Measurements from ENCODE around the gene IBTK. TPM values are rescaled to one million over a fixed set of nuclear protein-coding genes. Genes with fewer than 3 reads are reported as not detected.

IBTK gene
- total RNA-seq, 1 experiment from 2014 or later = 24.1 TPM

- no peak for TF ChIP-seq NFE2L1 (CRISPR knock-in tag; IDR thresholded peaks at IDR 0.05)
- TF ChIP-seq MAX (CRISPR knock-in tag; IDR thresholded peaks at IDR 0.05) = no peak
- TF ChIP-seq FOXJ3 (CRISPR knock-in tag; IDR thresholded peaks at IDR 0.05; ENCODE audit: borderline replicate concordance) = no peak
- no peak for TF ChIP-seq USF2 (CRISPR knock-in tag; IDR thresholded peaks at IDR 0.05)
- TF ChIP-seq USF1 (CRISPR knock-in tag; IDR thresholded peaks at IDR 0.05) = no peak
Observed at GRCh38 chr6:82243884-82244283, 3.7 kb downstream of the IBTK start (continued).

- no peaks in the 10 kb centered on the region for H3K27me3 Mint-ChIP-seq (ENCODE audit: low read depth)
- peaks cover 30% of the 10 kb centered on the region for H3K36me3 Mint-ChIP-seq
- no peak for DNase-seq (ENCODE audit: low spot score)
- H3K4me1 Mint-ChIP-seq = peaks cover 16% of the 10 kb centered on the region
- no peak for TF ChIP-seq CTCF (IDR thresholded peaks at IDR 0.05)
- no peak for TF ChIP-seq ZNF317 (CRISPR knock-in tag; IDR thresholded peaks at IDR 0.05; ENCODE audit: borderline replicate concordance, low read depth)
- no peak for TF ChIP-seq GABPB1 (CRISPR knock-in tag; IDR thresholded peaks at IDR 0.05)
- no peak for TF ChIP-seq SOX15 (CRISPR knock-in tag; IDR thresholded peaks at IDR 0.05)
- ATAC-seq = no peak
- peaks cover 10% of the 10 kb centered on the region; the same call in 1 of the 2 replicates for H3K9me3 Mint-ChIP-seq
- ChIA-PET CTCF (no interaction called here), POLR2A (no interaction called here)
- H3K4me3 Mint-ChIP-seq = no peak overlapping the region
- H3K27ac Mint-ChIP-seq = no peak overlapping the region
Observed at GRCh38 chr6:82240186-82240585, 7.4 kb downstream of the IBTK start.

- ChIA-PET CTCF (no interaction called here), POLR2A (no interaction called here)
- no peak overlapping the region for H3K27ac Mint-ChIP-seq
- peaks cover 10% of the 10 kb centered on the region; the same call in 1 of the 2 replicates for H3K9me3 Mint-ChIP-seq
- peaks cover 12% of the 10 kb centered on the region for H3K4me1 Mint-ChIP-seq
- ATAC-seq (no peak), DNase-seq (ENCODE audit: low spot score) (no peak)
- TF ChIP-seq USF1 (CRISPR knock-in tag; IDR thresholded peaks at IDR 0.05) (no peak), AFF4 (CRISPR knock-in tag; IDR thresholded peaks at IDR 0.05; ENCODE audit: borderline replicate concordance) (no peak), TEAD4 (CRISPR knock-in tag; IDR thresholded peaks at IDR 0.05) (no peak), PRDM15 (CRISPR knock-in tag; IDR thresholded peaks at IDR 0.05) (no peak), FOXP1 (CRISPR knock-in tag; IDR thresholded peaks at IDR 0.05; ENCODE audit: borderline replicate concordance) (no peak)
- no peaks in the 10 kb centered on the region for H3K27me3 Mint-ChIP-seq (ENCODE audit: low read depth)
- H3K4me3 Mint-ChIP-seq = no peak overlapping the region
- peaks cover 33% of the 10 kb centered on the region for H3K36me3 Mint-ChIP-seq
Observed at GRCh38 chr6:82239597-82239996, 7.9 kb downstream of the IBTK start.

Data from WTC11 (cell line).